SK-N-MC (cell line): ENCODE results near the gene C22orf15.

Experiments used
- DNase-seq: peaks from one replicate; pipeline ENCODE4 v3.0.0-alpha.2; 2011; ENCODE audit warnings: low read depth, low spot score
- H3K27ac ChIP-seq: fragments of 200-600 bp; sonication (generic); 2 replicates; pipeline ENCODE4 v1.5.1; 2016; ENCODE audit warnings: mixed run types
- H3K36me3 ChIP-seq: fragments of 200-600 bp; sonication (generic); 2 replicates; pipeline ENCODE4 v1.6.1; 2017; ENCODE audit warnings: antibody characterized with exemption, low read length, mixed read lengths; ENCODE audit not compliant: insufficient read depth
- H3K4me3 ChIP-seq: fragments of 200-600 bp; sonication (generic); 2 replicates; pipeline ENCODE4 v1.5.1; 2016
- H3K9ac ChIP-seq: fragments of 200-600 bp; sonication (generic); 2 replicates; pipeline ENCODE4 v1.8.0; 2017; ENCODE audit warnings: mixed run types, mixed read lengths; ENCODE audit not compliant: insufficient read length
- H3K9me3 ChIP-seq: fragments of 200-600 bp; sonication (generic); 2 replicates; pipeline ENCODE4 v1.6.1; 2017; ENCODE audit warnings: low read depth, mild to moderate bottlenecking, antibody characterized with exemption, low read length, moderate library complexity, mixed read lengths
- EZH2 ChIP-seq: fragments of 200-600 bp; sonication (generic); IDR thresholded peaks from one replicate; pipeline ENCODE4 v1.6.1; 2017; ENCODE audit warnings: antibody characterized with exemption
- FOXP2 ChIP-seq: optimal IDR thresholded peaks from 2 replicates; pipeline ENCODE3; 2011; ENCODE audit warnings: mild to moderate bottlenecking, moderate library complexity; ENCODE audit not compliant: insufficient read depth; ENCODE audit errors: extremely low read length, control extremely low read depth
- POLR2AphosphoS5 ChIP-seq: IDR thresholded peaks from 2 replicates; pipeline ENCODE4 v1.6.1; 2012; ENCODE audit warnings: mild to moderate bottlenecking, low read depth, low read length, borderline replicate concordance

C22orf15 gene

GRCh38 chr22:23786752-23787599 is 24.2 kb downstream of the C22orf15 start, which contains the start of gene SMARCB1:
TSS of gene SMARCB1 (plus strand) at chr22:23786966. CDS start at chr22:23787170, 204 bp downstream.
- no peaks in the 10 kb centered on the region for H3K9me3 ChIP-seq
- peak within 1 kb of the TSS; percentile 100 for H3K9ac ChIP-seq
- DNase-seq, result peak; percentile 32
- H3K27ac ChIP-seq, result peak within 1 kb of the TSS; percentile 100
- TF ChIP-seq POLR2AphosphoS5, result peak; percentile 85
- TF ChIP-seq FOXP2, result no peak
- H3K36me3 ChIP-seq, result peaks cover 25% of the 10 kb centered on the region
- peak within 1 kb of the TSS; percentile 100 for H3K4me3 ChIP-seq

GRCh38 chr22:23787600-23787896 is 24.8 kb downstream of the C22orf15 start:
- no peak for DNase-seq
- peak overlapping the region; percentile 100 for H3K27ac ChIP-seq
- no peaks in the 10 kb centered on the region for H3K9me3 ChIP-seq
- peak overlapping the region; percentile 100 for H3K9ac ChIP-seq
- H3K4me3 ChIP-seq, result peak overlapping the region; percentile 100
- H3K36me3 ChIP-seq, result peaks cover 31% of the 10 kb centered on the region
- no peak for TF ChIP-seq EZH2
- no peak for TF ChIP-seq POLR2AphosphoS5
- no peak for TF ChIP-seq FOXP2

GRCh38 chr22:23787910-23788309 is 25.1 kb downstream of the C22orf15 start:
- peaks cover 35% of the 10 kb centered on the region for H3K36me3 ChIP-seq
- DNase-seq, result no peak
- H3K9me3 ChIP-seq, result no peaks in the 10 kb centered on the region
- no peak for TF ChIP-seq FOXP2
- no peak for TF ChIP-seq POLR2AphosphoS5
- TF ChIP-seq EZH2, result no peak
- peak overlapping the region; percentile 100 for H3K27ac ChIP-seq
- peak overlapping the region; percentile 100 for H3K9ac ChIP-seq
- H3K4me3 ChIP-seq, result peak overlapping the region; percentile 100

GRCh38 chr22:23789121-23789520 is 26.3 kb downstream of the C22orf15 start:
- DNase-seq, result no peak
- H3K9ac ChIP-seq, result no peak overlapping the region
- no peak overlapping the region; the same call in 1 of the 2 replicates for H3K4me3 ChIP-seq
- TF ChIP-seq FOXP2 (no peak), POLR2AphosphoS5 (no peak), EZH2 (no peak)
- H3K27ac ChIP-seq, result no peak overlapping the region
- no peaks in the 10 kb centered on the region for H3K9me3 ChIP-seq
- H3K36me3 ChIP-seq, result peaks cover 46% of the 10 kb centered on the region

- Histone ChIP-seq H3K4me3 (no peak overlapping the region), H3K27ac (no peak overlapping the region), H3K9me3 (no peaks in the 10 kb centered on the region), H3K9ac (no peak overlapping the region), H3K36me3 (peaks cover 51% of the 10 kb centered on the region)
- no peak for DNase-seq
- TF ChIP-seq FOXP2, result no peak
- TF ChIP-seq POLR2AphosphoS5, result no peak
- TF ChIP-seq EZH2, result no peak
These were observed 26.8 kb downstream of the C22orf15 start for GRCh38 chr22:23789638-23790037.

GRCh38 chr22:23790819-23791737 is 28.3 kb downstream of the C22orf15 start:
- H3K9me3 ChIP-seq, result no peaks in the 10 kb centered on the region
- TF ChIP-seq FOXP2 (peak; percentile 80), POLR2AphosphoS5 (no peak; the same call in 1 of the 2 replicates), EZH2 (no peak)
- H3K36me3 ChIP-seq, result peaks cover 63% of the 10 kb centered on the region
- peak overlapping the region; percentile 33 for H3K9ac ChIP-seq
- peak overlapping the region; percentile 49; the same call in 1 of the 2 replicates for H3K27ac ChIP-seq
- DNase-seq, result no peak
- H3K4me3 ChIP-seq, result peak overlapping the region; percentile 53

GRCh38 chr22:23791738-23792645 is 29.2 kb downstream of the C22orf15 start:
- peak overlapping the region; percentile 33 for H3K9ac ChIP-seq
- peaks cover 71% of the 10 kb centered on the region for H3K36me3 ChIP-seq
- TF ChIP-seq POLR2AphosphoS5, result no peak
- TF ChIP-seq FOXP2, result no peak
- no peak for TF ChIP-seq EZH2
- H3K9me3 ChIP-seq, result no peaks in the 10 kb centered on the region
- H3K27ac ChIP-seq, result peak overlapping the region; percentile 49; the same call in 1 of the 2 replicates
- peak overlapping the region; percentile 53 for H3K4me3 ChIP-seq
- no peak for DNase-seq

- no peak for DNase-seq
- H3K36me3 ChIP-seq, result peaks cover 76% of the 10 kb centered on the region
- H3K9ac ChIP-seq, result no peak overlapping the region
- TF ChIP-seq FOXP2 (no peak), EZH2 (no peak), POLR2AphosphoS5 (no peak)
- H3K4me3 ChIP-seq, result no peak overlapping the region
- no peak overlapping the region for H3K27ac ChIP-seq
- H3K9me3 ChIP-seq, result no peaks in the 10 kb centered on the region
These were observed 30.5 kb downstream of the C22orf15 start for GRCh38 chr22:23793326-23793725.
